Muscle layer of duodenum (tissue), 2 donors: ENCODE measurements around the gene COL4A5.
"Not testable (repeated sequence)": the region's sequence is repeated elsewhere in the genome, so short reads cannot be mapped to it uniquely, and the experiment has no call there.

Source experiments
- H3K27ac ChIP-seq: one replicate; pipeline ENCODE4 v1.7.0; 2013; ENCODE audit warnings: mild to moderate bottlenecking, low read length
- H3K27me3 ChIP-seq: one replicate; pipeline ENCODE4 v1.7.0; 2013; ENCODE audit warnings: low read depth, mild to moderate bottlenecking, control low read depth, low read length
- H3K36me3 ChIP-seq, 2 donors: one replicate each; pipeline ENCODE4 v1.7.0; 2013; ENCODE audit warnings: low read length in 2 of 2, control low read depth in 1 of 2, mild to moderate bottlenecking in 1 of 2; ENCODE audit not compliant: insufficient read depth in 2 of 2, control insufficient read depth in 1 of 2
- H3K4me1 ChIP-seq, 2 donors: one replicate each; pipeline ENCODE4 v1.7.0; 2013; ENCODE audit warnings: low read length in 2 of 2, mild to moderate bottlenecking in 2 of 2, control low read depth in 1 of 2, moderate library complexity in 1 of 2; ENCODE audit not compliant: insufficient read depth in 2 of 2, control insufficient read depth in 1 of 2
- H3K4me3 ChIP-seq, 2 donors: one replicate each; pipeline ENCODE4 v1.7.0; 2013; ENCODE audit warnings: low read length in 2 of 2, low read depth in 1 of 2, mild to moderate bottlenecking in 1 of 2
- H3K9me3 ChIP-seq, 2 donors: one replicate each; pipeline ENCODE4 v1.7.0; 2013; ENCODE audit warnings: low read length in 2 of 2, control low read depth in 1 of 2, mild to moderate bottlenecking in 1 of 2; ENCODE audit not compliant: control insufficient read depth in 1 of 2
- donor health status: healthy.

Gene COL4A5

DNA sequence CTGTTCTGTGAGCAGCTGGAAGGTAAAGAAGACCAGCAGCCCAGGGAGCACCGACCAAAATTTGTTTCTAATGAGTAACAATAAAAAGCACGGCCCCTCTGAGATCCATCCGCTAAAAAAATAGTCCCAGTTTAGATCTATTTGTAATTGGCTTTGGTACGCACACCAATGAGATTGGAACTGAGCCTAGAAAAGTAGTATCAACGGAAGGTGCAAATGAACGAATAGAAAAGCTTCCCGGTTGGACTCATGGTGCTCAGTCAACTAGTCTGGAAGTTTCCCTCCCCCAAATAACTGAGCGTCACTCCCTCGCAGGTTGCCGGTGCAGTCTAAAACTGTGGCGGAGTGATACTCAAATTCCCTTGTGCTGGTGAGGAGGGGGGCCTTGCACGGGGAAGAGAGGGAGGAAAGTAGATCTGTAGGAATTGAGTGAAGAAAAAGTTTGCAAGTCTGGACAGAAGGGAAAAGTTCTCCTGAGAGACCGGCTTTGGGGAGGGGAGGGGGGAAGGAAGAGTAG lies at the start of gene COL4A5:
TSS of gene COL4A5 (plus strand) at position 413 of the 517 bp plus-strand sequence. CDS start 288 bp downstream, outside the sequence.
- Histone ChIP-seq H3K4me3 (peak within 1 kb of the TSS; percentile 68 to 71), H3K36me3 (no peaks in the 10 kb centered on the region), H3K4me1 (no peaks in the 10 kb centered on the region), H3K27ac (peak within 1 kb of the TSS; percentile 56), H3K27me3 (no peaks in the 10 kb centered on the region), H3K9me3 (no peaks in the 10 kb centered on the region)

DNA sequence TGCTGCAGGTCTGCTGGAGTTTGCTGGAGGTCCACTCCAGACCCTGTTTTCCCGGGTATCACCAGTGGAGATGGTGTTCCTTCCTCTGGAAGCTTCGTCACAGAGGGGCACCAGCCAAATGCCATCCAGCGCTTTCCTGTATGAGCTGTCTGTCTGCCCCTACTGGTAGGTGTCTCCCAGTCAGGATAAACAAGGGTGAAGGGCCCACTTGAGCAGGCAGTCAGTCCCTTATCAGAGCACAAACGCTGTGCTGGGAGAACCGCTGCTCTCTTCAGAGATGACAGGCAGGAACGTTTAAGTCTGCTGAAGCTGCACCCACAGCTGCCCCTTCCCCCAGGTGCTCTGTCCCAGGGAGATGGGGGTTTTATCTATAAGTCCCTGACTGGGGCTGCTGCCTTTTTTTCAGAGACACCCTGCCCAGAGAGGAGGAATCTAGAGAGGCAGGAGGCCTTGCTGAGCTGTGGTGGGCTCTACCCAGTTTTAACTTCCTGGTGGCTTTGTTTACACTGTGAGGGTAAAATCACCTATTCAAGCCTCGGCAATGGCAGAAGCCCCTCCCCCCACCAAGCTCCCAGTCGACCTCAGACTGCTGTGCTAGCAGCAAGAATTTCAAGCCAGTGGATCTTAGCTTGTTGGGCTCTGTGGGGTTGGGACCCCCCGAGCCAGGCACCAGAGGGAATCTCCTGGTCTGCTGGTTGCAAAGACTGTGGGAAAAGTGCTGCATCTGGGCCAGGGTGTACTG lies 48.5 kb upstream of the COL4A5 start:
- H3K27me3 ChIP-seq, H3K27ac ChIP-seq, H3K9me3 ChIP-seq, H3K4me3 ChIP-seq, H3K4me1 ChIP-seq, H3K36me3 ChIP-seq: not testable (repeated sequence)

DNA sequence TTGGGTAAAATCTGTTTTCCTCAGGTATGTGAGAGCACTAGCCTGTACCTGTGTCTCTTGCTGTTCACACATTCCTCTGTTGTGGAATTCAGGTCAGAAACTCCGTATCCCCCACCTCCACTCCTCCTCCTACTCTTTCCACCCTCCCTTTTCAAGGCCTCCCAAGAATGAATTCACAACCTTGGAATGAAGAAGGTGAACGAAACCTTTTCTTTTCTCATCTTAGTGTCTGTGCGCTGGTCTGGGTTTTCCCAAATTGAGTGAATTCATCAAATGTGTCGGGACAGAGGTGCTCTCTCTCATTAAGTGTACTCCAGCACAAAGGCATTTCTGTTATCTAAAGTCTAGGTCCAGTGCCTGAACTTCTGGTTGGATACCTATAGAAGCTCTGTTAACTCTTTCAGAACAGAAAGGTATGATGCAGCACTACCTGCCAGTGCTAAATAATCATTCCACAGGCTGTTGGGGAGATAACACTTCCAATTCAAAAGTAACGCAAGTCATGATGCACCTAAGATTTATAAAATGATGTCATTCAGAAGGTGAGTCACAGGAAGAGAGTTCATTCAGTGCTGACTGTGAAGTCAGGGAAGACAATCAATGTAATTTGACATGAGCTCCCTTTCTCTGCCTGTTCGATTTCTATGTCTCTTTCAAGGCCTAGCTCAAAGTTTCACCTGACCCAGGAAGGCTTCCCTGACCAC lies 43.3 kb upstream of the COL4A5 start:
- no peaks in the 10 kb centered on the region for H3K4me1 ChIP-seq
- H3K36me3 ChIP-seq, result no peaks in the 10 kb centered on the region
- H3K4me3 ChIP-seq, result no peak overlapping the region

DNA sequence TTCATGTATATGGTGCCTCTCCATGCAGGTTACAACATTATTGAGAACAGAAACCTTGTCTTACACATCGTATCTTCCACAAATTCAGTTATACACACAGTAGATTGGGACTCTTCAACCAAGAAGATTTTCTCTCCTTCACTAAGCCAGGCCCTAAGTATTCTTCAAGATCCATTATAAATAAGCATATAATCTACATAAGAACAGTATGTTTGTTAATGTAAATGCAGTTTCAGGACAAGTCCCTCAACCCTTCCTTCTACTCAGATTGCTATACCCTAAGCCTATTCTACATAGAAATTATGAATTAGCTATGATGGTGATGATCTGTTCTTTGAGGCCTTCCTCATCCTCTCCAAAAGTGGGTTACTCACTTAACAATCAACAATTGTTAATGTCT lies 42.7 kb upstream of the COL4A5 start:
- no peak overlapping the region for H3K27ac ChIP-seq
- no peaks in the 10 kb centered on the region for H3K4me1 ChIP-seq
- H3K4me3 ChIP-seq, result no peak overlapping the region

More for the DNA sequence above, 43.3 kb upstream of the COL4A5 start:
- no peaks in the 10 kb centered on the region for H3K9me3 ChIP-seq
- H3K27ac ChIP-seq, result no peak overlapping the region
- no peaks in the 10 kb centered on the region for H3K27me3 ChIP-seq

DNA sequence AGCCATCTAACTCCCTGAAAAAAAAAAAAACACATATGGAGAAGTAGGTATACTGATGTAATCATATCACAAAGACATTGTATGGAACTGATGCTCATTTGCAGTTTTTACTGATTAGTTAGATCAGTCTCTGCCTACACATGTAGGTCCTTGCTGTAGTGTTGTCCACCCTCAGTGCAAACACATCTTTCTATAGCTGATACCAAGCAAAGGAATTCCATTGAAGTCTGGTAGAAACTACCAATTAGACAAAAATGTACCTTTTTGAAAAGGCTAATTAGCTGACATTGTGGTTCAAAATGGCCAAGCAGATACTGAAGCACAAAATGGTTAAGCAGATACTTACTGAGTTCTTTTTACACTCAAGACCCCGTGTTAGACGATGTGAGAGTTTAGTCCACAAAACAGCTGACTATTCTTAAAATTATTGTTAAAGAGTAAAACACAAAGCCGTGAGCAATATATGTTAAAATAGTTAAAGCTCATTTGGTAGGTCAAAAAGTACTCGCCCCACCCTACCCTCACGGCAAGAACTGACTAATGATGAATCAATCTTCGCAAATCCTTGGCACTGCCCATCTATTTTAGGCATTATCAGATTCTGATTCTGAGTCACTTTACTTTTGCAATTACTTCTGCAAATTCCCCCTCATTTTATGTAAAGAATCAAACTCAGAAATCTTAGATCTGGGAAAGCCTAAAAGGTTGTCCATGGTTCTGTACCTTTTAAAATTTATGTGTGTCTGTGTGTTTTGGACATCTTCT lies 41.8 kb upstream of the COL4A5 start:
- H3K27ac ChIP-seq, result no peak overlapping the region
- no peaks in the 10 kb centered on the region for H3K9me3 ChIP-seq
- H3K36me3 ChIP-seq, result no peaks in the 10 kb centered on the region
- no peaks in the 10 kb centered on the region for H3K4me1 ChIP-seq
- no peak overlapping the region for H3K4me3 ChIP-seq
- no peaks in the 10 kb centered on the region for H3K27me3 ChIP-seq

More for the DNA sequence above, 42.7 kb upstream of the COL4A5 start:
- Histone ChIP-seq H3K9me3 (no peaks in the 10 kb centered on the region), H3K36me3 (no peaks in the 10 kb centered on the region), H3K27me3 (no peaks in the 10 kb centered on the region)

DNA sequence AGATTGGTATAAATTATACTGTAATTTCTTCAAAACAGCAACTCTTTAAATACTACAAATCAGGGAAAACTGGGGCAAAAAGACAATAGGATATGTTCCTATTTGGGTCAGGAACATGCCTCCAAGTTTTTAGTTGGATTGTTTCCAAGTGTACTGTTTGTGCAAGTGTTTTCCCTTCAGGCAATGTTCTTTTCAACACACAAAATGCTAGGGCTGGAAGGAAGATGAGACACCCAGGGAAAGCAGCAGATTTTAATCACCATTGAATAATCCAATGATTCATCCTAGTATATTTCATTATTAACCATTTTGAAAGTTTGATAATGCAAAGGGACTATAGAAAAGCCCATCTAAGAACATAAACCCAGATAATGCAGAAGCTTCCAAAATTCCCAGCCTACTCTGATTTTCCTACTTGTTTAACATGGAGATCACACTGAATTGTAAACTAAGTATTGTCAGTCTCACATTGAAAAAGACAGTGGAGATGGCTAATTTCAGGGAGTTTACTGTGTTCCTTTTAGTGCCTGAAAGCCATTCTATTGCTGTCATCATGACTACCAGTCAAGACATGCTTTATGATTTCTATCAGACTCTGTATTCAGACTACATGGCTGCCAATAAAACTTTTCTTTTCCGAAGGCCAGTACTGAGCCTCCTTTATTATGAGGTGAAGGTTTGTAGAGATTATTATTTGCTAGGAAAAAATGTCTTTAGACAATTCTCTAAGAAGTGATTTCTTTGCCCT lies 40.0 kb upstream of the COL4A5 start:
- Histone ChIP-seq H3K27ac (no peak overlapping the region), H3K36me3 (no peaks in the 10 kb centered on the region), H3K27me3 (no peaks in the 10 kb centered on the region), H3K9me3 (no peaks in the 10 kb centered on the region), H3K4me1 (no peaks in the 10 kb centered on the region), H3K4me3 (no peak overlapping the region)

DNA sequence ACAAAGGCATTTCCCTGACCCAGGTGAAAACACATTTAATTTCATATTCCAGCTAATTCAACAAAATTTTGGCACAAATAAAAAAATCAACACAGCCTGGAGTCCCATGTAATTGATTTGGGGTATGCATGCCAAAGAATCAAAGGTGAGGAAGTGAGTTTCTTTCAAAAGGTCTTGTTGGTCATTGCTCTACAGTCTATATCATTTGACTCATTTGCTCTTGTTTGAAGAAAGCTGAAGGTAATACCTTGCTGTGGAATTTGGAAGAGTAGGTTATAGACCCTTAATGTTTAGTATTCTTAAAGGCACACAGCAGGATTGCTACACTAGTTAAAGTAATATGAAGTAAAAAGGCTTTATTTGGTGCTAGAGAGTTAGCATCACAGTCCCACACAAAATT lies 26.9 kb upstream of the COL4A5 start:
- Histone ChIP-seq H3K27me3 (no peaks in the 10 kb centered on the region), H3K27ac (no peak overlapping the region), H3K9me3 (no peaks in the 10 kb centered on the region), H3K4me1 (no peaks in the 10 kb centered on the region), H3K36me3 (no peaks in the 10 kb centered on the region), H3K4me3 (no peak overlapping the region)

DNA sequence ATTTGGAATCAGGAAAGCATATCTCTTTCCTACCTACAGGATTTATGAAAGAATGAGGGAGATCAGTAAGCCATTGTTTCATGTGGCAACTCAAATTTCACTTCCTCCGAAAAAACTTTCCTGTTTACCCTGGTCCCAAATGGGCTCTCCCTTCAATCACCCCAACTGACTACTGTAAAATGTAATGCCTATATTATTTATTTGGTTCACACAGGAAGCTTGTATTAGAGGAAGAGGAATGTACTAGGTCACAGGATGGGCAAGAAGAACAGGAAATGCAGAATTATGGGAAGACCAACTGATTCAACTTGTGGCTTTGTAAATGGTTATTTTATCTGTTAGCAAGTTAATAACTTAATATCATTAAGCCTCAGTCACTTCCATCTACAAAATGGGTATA lies 24.5 kb upstream of the COL4A5 start:
- H3K4me1 ChIP-seq, result no peaks in the 10 kb centered on the region
- no peaks in the 10 kb centered on the region for H3K27me3 ChIP-seq
- H3K36me3 ChIP-seq, result no peaks in the 10 kb centered on the region
- no peak overlapping the region for H3K27ac ChIP-seq
- H3K9me3 ChIP-seq, result no peaks in the 10 kb centered on the region
- no peak overlapping the region for H3K4me3 ChIP-seq

DNA sequence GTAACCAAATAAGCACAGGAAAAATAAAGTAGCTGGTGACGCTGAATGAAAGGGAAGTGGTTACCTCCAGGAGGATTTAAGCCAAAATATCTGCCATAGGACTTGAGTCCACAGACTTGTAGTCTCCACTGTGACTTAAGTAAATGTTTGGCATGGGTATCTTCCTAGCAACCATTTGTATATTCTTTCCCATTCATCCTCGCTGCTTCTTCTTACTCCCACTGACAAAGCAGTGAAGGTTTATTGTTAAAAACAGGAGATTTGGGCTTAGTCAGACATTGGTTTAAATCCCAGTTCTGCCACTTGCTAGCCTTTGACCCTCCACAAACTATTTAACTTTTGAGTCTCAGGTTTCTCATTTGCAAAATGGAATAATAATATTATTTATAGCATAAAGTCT lies 23.7 kb upstream of the COL4A5 start:
- no peaks in the 10 kb centered on the region for H3K9me3 ChIP-seq
- no peaks in the 10 kb centered on the region for H3K36me3 ChIP-seq
- H3K4me3 ChIP-seq, result no peak overlapping the region
- no peak overlapping the region for H3K27ac ChIP-seq
- H3K4me1 ChIP-seq, result no peaks in the 10 kb centered on the region
- no peaks in the 10 kb centered on the region for H3K27me3 ChIP-seq

DNA sequence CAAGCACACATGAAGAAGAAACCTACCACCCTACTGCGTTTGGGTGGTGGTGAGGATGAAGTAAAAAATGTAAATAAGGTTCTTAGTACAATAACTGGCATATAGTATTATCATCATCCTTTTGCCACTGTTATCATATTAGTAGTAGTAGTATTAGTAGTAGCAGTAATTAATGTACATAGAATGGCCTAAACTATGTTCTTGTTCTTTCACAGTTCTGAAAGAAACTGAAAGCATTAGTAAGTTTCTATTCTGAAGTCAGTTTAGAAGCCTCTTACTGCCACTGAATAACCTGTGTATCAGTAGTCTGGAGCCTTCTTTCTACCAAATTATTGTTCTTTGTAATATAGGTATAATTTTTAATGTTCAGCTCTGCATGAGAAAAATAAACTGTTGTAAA lies 22.4 kb upstream of the COL4A5 start:
- H3K4me3 ChIP-seq, result no peak overlapping the region
- H3K4me1 ChIP-seq, result no peaks in the 10 kb centered on the region
- no peak overlapping the region for H3K27ac ChIP-seq
- no peaks in the 10 kb centered on the region for H3K36me3 ChIP-seq
- no peaks in the 10 kb centered on the region for H3K27me3 ChIP-seq
- H3K9me3 ChIP-seq, result no peaks in the 10 kb centered on the region

DNA sequence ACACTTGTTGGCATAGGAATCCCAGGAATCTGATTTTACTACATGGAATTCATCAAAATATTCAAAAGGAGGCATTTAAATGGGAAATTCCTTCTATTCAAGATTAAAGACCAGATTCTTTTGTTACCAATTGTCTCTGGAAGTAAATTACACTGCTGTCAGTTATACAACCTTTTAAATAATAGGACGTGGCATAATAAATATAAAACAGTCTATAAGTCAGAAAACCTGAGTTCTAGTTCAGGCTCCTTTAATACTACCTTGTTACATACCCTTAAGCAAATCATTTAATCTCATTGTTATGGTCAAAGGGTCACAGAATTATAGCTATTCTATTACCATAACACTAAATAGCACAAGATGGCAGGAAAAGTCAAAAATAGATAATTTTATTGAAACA lies 20.2 kb upstream of the COL4A5 start:
- Histone ChIP-seq H3K36me3 (no peaks in the 10 kb centered on the region), H3K4me1 (no peaks in the 10 kb centered on the region), H3K9me3 (no peaks in the 10 kb centered on the region), H3K27ac (no peak overlapping the region), H3K27me3 (no peaks in the 10 kb centered on the region), H3K4me3 (no peak overlapping the region)
